ENCODE results near the gene DYSF.

The DYSF gene

GRCh38 chr2:71605781-71606241 lies 152.4 kb downstream of the DYSF start:
- no peak for DNase-seq

GRCh38 chr2:71606244-71606643 lies 152.9 kb downstream of the DYSF start:
- DNase-seq: no peak

GRCh38 chr2:71607151-71607889 lies 154.0 kb downstream of the DYSF start:
- DNase-seq: no peak

- no peak for DNase-seq
Observed at GRCh38 chr2:71608034-71608433, 154.7 kb downstream of the DYSF start.

- no peak for DNase-seq
Observed at GRCh38 chr2:71608441-71608840, 155.1 kb downstream of the DYSF start.

GRCh38 chr2:71609029-71609428 lies 155.7 kb downstream of the DYSF start:
- DNase-seq: no peak

- DNase-seq: no peak
Observed at GRCh38 chr2:71609441-71609840, 156.1 kb downstream of the DYSF start.

- peak; percentile 49 for DNase-seq
Observed at GRCh38 chr2:71609958-71610357, 156.6 kb downstream of the DYSF start.

GRCh38 chr2:71610671-71611070 lies 157.3 kb downstream of the DYSF start:
- no peak for DNase-seq

- no peak for DNase-seq
Observed at GRCh38 chr2:71611247-71611646, 157.9 kb downstream of the DYSF start.

GRCh38 chr2:71611781-71612527 lies 158.6 kb downstream of the DYSF start:
- no peak for DNase-seq

GRCh38 chr2:71612581-71613402 lies 159.4 kb downstream of the DYSF start:
- no peak for DNase-seq

GRCh38 chr2:71613403-71613952 lies 160.1 kb downstream of the DYSF start:
- DNase-seq: no peak

GRCh38 chr2:71613953-71614925 lies 160.9 kb downstream of the DYSF start:
- DNase-seq: no peak

GRCh38 chr2:71614976-71615766 lies 161.8 kb downstream of the DYSF start:
- peak; percentile 82 for DNase-seq

GRCh38 chr2:71615767-71616730 lies 162.7 kb downstream of the DYSF start:
- DNase-seq: no peak

- no peak for DNase-seq
Observed at GRCh38 chr2:71617266-71617665, 163.9 kb downstream of the DYSF start.

- DNase-seq: no peak
Observed at GRCh38 chr2:71618327-71619113, 165.2 kb downstream of the DYSF start.

- no peak for DNase-seq
Observed at GRCh38 chr2:71619230-71619741, 165.9 kb downstream of the DYSF start.

All from fibroblast of upper back skin (primary cell).